Neural cell (in vitro differentiated cells): ENCODE results near the gene PNCK. TPM values are rescaled to one million over a fixed set of nuclear protein-coding genes. Genes with fewer than 3 reads are reported as not detected.
"Not testable (repeated sequence)": the region's sequence is repeated elsewhere in the genome, so short reads cannot be mapped to it uniquely, and the experiment has no call there.

ENCODE experiments used
- H2AFZ ChIP-seq: fragments of 200-600, 300-800 bp; sonication (generic), shearing (Covaris generic); 2 replicates; pipeline ENCODE4 v1.6.0; 2014; ENCODE audit warnings: low read depth, mild to moderate bottlenecking, antibody characterized with exemption, low read length, moderate library complexity
- H3F3A ChIP-seq: fragments of 200-600 bp; shearing (Covaris generic); 2 replicates; pipeline ENCODE4 v1.6.1; 2016; ENCODE audit warnings: mild to moderate bottlenecking, moderate library complexity, mixed read lengths, antibody characterized with exemption, low read length; ENCODE audit not compliant: insufficient read depth, poor library complexity, severe bottlenecking
- H3K27ac ChIP-seq: fragments of 200-600, 300-800 bp; sonication (generic), shearing (Covaris generic); 2 replicates; pipeline ENCODE4 v1.5.1; 2014; ENCODE audit warnings: mild to moderate bottlenecking, low read length, moderate library complexity
- H3K27me3 ChIP-seq: fragments of 300-800, 200-600 bp; sonication (generic), shearing (Covaris generic); 2 replicates; pipeline ENCODE4 v1.6.0; 2014; ENCODE audit warnings: mild to moderate bottlenecking, low read depth, low read length, moderate library complexity; ENCODE audit not compliant: insufficient read depth
- H3K36me3 ChIP-seq: fragments of 300-800, 200-600 bp; sonication (generic), shearing (Covaris generic); 2 replicates; pipeline ENCODE4 v1.5.1; 2014; ENCODE audit warnings: mild to moderate bottlenecking, antibody characterized with exemption, low read length, moderate library complexity; ENCODE audit not compliant: insufficient read depth
- H3K4me2 ChIP-seq: fragments of 300-800, 200-600 bp; sonication (generic), shearing (Covaris generic); 2 replicates; pipeline ENCODE4 v1.6.0; 2014; ENCODE audit warnings: mild to moderate bottlenecking, low read length
- H3K4me3 ChIP-seq: fragments of 300-800, 200-600 bp; sonication (generic), shearing (Covaris generic); 2 replicates; pipeline ENCODE4 v1.5.1; 2014; ENCODE audit warnings: mild to moderate bottlenecking, low read length, moderate library complexity
- H3K79me2 ChIP-seq: fragments of 200-600 bp; shearing (Covaris generic); replicated peaks from 2 replicates; pipeline ENCODE4 v1.6.0; 2014; ENCODE audit warnings: mild to moderate bottlenecking, low read length, moderate library complexity; ENCODE audit not compliant: insufficient read depth
- H3K9ac ChIP-seq: fragments of 300-800, 200-600 bp; sonication (generic), shearing (Covaris generic); 2 replicates; pipeline ENCODE4 v1.6.1; 2016; ENCODE audit warnings: mild to moderate bottlenecking, low read length, mixed read lengths
- H3K9me2 ChIP-seq: fragments of 200-600 bp; shearing (Covaris generic); 2 replicates; pipeline ENCODE4 v1.6.1; 2016; ENCODE audit warnings: mild to moderate bottlenecking, low read length, mixed read lengths; ENCODE audit not compliant: insufficient read depth
- H3K9me3 ChIP-seq: fragments of 200-600, 300-800 bp; sonication (generic), shearing (Covaris generic); 2 replicates; pipeline ENCODE4 v1.6.1; 2016; ENCODE audit warnings: mild to moderate bottlenecking, mixed run types, low read length, moderate library complexity, mixed read lengths
- H4K20me1 ChIP-seq: fragments of 200-600 bp; shearing (Covaris generic); 2 replicates; pipeline ENCODE4 v1.6.1; 2016; ENCODE audit warnings: mild to moderate bottlenecking, mixed run types; ENCODE audit not compliant: insufficient read depth
- CTCF ChIP-seq: fragments of 450-650 bp; IDR thresholded peaks from 2 replicates; pipeline ENCODE4 v1.5.1; 2014; ENCODE audit warnings: antibody characterized with exemption, mild to moderate bottlenecking, moderate library complexity; ENCODE audit not compliant: poor library complexity, severe bottlenecking
- EP300 ChIP-seq: fragments of 450-650 bp; conservative IDR thresholded peaks from 2 replicates; pipeline ENCODE4 v1.6.1; 2014; ENCODE audit warnings: antibody characterized with exemption, mild to moderate bottlenecking, moderate library complexity; ENCODE audit not compliant: poor library complexity, severe bottlenecking
- EZH2 ChIP-seq: fragments of 200-600, 300-800 bp; shearing (Covaris generic), sonication (generic); IDR thresholded peaks from 2 replicates; pipeline ENCODE4 v1.6.1; 2014; ENCODE audit warnings: antibody characterized with exemption, low read length, borderline replicate concordance, mild to moderate bottlenecking; ENCODE audit not compliant: insufficient read depth, poor library complexity, severe bottlenecking
- MXI1 ChIP-seq: fragments of 450-650 bp; conservative IDR thresholded peaks from 2 replicates; pipeline ENCODE4 v1.6.1; 2014; ENCODE audit warnings: antibody characterized with exemption, mild to moderate bottlenecking; ENCODE audit not compliant: poor library complexity, severe bottlenecking
- POLR2AphosphoS5 ChIP-seq: IDR thresholded peaks from 2 replicates; pipeline ENCODE4 v1.6.1; 2012
- RAD21 ChIP-seq: fragments of 450-650 bp; conservative IDR thresholded peaks from 2 replicates; pipeline ENCODE4 v1.6.1; 2014; ENCODE audit warnings: antibody characterized with exemption, mild to moderate bottlenecking, moderate library complexity
- REST ChIP-seq: IDR thresholded peaks from 2 replicates; pipeline ENCODE4 v1.6.1; 2012; ENCODE audit warnings: borderline replicate concordance
- SMC3 ChIP-seq: fragments of 450-650 bp; conservative IDR thresholded peaks from 2 replicates; pipeline ENCODE4 v1.6.1; 2014; ENCODE audit warnings: antibody characterized with exemption, mild to moderate bottlenecking, moderate library complexity; ENCODE audit not compliant: poor library complexity
- TAF1 ChIP-seq: IDR thresholded peaks from 2 replicates; pipeline ENCODE4 v1.6.1; 2012; ENCODE audit warnings: low read depth
- polyA plus RNA-seq: library from polyadenylated mRNA; depleted of rRNA; stranded (reverse); fragments of >200 nt; gene quantifications from 2 replicates; pipeline ENCODE4 v1.2.3, GENCODE V29; 2014

PNCK gene
- polyA plus RNA-seq, 1 donor from 2014 or later: 9.5 TPM

- peak overlapping the region; percentile 83 for H3K27ac ChIP-seq
- H3K9me3 ChIP-seq: no peaks in the 10 kb centered on the region
- H3K27me3 ChIP-seq: no peaks in the 10 kb centered on the region
- peaks cover 4% of the 10 kb centered on the region for H4K20me1 ChIP-seq
- H3K4me2 ChIP-seq: no peak overlapping the region
- H3K9ac ChIP-seq: peak overlapping the region; percentile 57
- TF ChIP-seq SMC3 (no peak), RAD21 (no peak), EZH2 (no peak), TAF1 (no peak), REST (no peak), EP300 (no peak), POLR2AphosphoS5 (no peak), CTCF (no peak), MXI1 (no peak)
- no peaks in the 10 kb centered on the region for H3F3A ChIP-seq
- H2AFZ ChIP-seq: no peak overlapping the region
- H3K9me2 ChIP-seq: no peaks in the 10 kb centered on the region
- H3K79me2 ChIP-seq: peaks cover 6% of the 10 kb centered on the region
- no peaks in the 10 kb centered on the region for H3K36me3 ChIP-seq
- H3K4me3 ChIP-seq: peak overlapping the region; percentile 42
Observed at GRCh38 chrX:153685156-153685536, 11.5 kb upstream of the PNCK start.

GRCh38 chrX:153684467-153685155, 11.0 kb upstream of the PNCK start:
- Histone ChIP-seq H3K79me2 (peaks cover under 1% of the 10 kb centered on the region), H3K36me3 (no peaks in the 10 kb centered on the region), H3K4me3 (peak overlapping the region; percentile 42), H3K4me2 (no peak overlapping the region), H2AFZ (no peak overlapping the region), H3F3A (no peaks in the 10 kb centered on the region), H3K9me3 (no peaks in the 10 kb centered on the region), H4K20me1 (peaks cover under 1% of the 10 kb centered on the region), H3K9me2 (no peaks in the 10 kb centered on the region), H3K9ac (peak overlapping the region; percentile 57), H3K27me3 (no peaks in the 10 kb centered on the region), H3K27ac (peak overlapping the region; percentile 83)
- TF ChIP-seq EZH2 (no peak), RAD21 (no peak), REST (no peak), EP300 (no peak), MXI1 (no peak), TAF1 (no peak), SMC3 (no peak), CTCF (peak; percentile 19), POLR2AphosphoS5 (peak; percentile 22)

GRCh38 chrX:153683486-153683885, 9.9 kb upstream of the PNCK start:
- not testable (repeated sequence) for H3K9me3 ChIP-seq, H3F3A ChIP-seq, H3K4me2 ChIP-seq, H3K9me2 ChIP-seq, H3K9ac ChIP-seq, H4K20me1 ChIP-seq, H3K4me3 ChIP-seq, H3K79me2 ChIP-seq, H3K27me3 ChIP-seq, H3K27ac ChIP-seq, H3K36me3 ChIP-seq, H2AFZ ChIP-seq
